Measurements from ENCODE around the gene ARAP2.

- TF ChIP-seq TAF1 (IDR thresholded peaks at IDR 0.05; ENCODE audit: borderline replicate concordance, low read depth, low read length): no peak
- no peak for TF ChIP-seq POLR2AphosphoS5 (IDR thresholded peaks at IDR 0.05; ENCODE audit: low read depth, low read length)
- no peak for TF ChIP-seq POLR2A (IDR thresholded peaks at IDR 0.05; ENCODE audit: low read depth, low read length)
Measured at GRCh38 chr4:36280555-36280954, 36.2 kb upstream of the ARAP2 start.
